GM19452 (cell line): Measurements from ENCODE around the gene CLEC9A.

Source experiments
- ATAC-seq: cut with Tn5 transposase; IDR thresholded peaks from one replicate; pipeline ENCODE4 v1.9.1; 2021; ENCODE audit not compliant: unreplicated experiment

CLEC9A gene

DNA sequence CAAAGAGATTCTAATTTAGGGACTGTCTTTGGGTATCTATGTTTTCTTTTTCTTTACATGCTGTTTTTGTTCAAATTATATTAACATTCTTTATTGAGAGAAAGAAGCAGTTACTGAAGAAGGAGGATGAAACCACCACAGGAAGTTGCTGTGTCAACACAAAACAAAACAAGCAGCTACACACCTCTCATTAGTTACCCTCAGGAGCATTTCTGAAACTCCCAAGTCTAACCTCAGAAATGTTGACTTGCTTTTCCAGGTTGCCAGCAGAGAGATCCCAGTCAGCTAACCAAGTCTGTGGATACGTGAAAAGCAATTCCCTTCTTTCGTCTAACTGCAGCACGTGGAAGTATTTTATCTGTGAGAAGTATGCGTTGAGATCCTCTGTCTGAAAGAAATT is 34.8 kb downstream of the CLEC9A start:
- no peak for ATAC-seq

DNA sequence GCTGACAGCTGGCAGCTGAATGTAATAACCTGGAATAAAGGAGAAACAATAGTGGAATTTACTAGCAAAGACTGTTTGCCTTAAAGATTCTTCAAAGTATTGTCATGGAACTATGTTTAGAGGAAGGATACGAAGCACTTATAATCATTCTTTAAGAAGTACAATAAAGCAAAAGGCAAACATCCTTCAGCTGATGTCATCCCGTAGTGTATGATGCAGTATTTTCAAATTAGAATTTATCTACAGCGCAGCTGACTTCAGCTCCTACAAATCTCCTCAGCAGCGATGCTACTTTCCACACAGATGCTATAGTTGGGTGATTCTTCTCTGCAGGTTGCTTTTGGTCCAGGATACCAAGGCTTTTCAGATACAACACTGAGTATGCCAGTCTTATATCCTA is 36.8 kb downstream of the CLEC9A start:
- ATAC-seq, result no peak

GRCh38 chr12:10067942-10068341 is 37.5 kb downstream of the CLEC9A start:
- ATAC-seq, result no peak

GRCh38 chr12:10068644-10069043 is 38.2 kb downstream of the CLEC9A start:
- no peak for ATAC-seq

DNA sequence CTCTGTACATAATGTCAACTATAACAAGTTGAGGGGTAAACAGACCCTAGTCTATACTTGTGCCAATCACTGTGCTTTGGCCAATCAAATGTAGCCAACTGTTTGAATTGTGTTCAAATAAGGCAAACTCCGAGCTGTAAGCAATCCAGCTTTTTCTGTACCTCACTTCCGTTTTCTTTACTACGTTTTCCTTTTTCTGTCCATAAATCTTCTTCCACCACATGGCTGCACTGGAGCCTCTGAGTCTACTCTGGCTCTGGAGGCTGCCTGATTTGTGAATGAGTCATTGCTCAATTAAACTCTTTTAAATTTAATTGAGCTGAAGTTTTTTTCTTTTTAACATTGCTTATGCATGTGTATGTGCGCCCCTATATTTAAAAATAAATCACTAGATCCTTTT is 38.6 kb downstream of the CLEC9A start:
- no peak for ATAC-seq

GRCh38 chr12:10069976-10070375 is 39.5 kb downstream of the CLEC9A start:
- ATAC-seq, result no peak

GRCh38 chr12:10070380-10070779 is 39.9 kb downstream of the CLEC9A start:
- ATAC-seq, result no peak

DNA sequence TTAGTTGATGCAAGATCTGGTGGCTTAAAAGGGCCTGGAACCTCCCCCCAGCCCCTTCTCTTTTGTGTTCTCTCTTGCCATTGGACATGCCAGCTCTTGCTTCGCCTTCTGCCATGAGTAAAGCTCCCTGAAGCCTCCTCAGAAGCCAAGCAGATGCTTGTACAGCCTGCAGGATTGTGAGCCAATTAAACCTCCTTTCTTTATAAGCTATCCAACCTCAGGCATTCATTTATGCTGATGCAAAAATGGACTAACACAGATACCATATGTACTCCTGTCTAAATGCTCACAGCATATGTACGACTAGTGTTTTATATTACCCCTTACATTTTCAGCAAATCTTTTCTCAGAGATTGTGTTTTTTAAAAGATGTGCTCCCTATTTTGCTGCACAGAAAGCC is 41.6 kb downstream of the CLEC9A start:
- no peak for ATAC-seq

- ATAC-seq, result no peak
Observed at GRCh38 chr12:10073261-10073660, 42.8 kb downstream of the CLEC9A start.

GRCh38 chr12:10075451-10075850 is 45.0 kb downstream of the CLEC9A start:
- ATAC-seq, result no peak

GRCh38 chr12:10082117-10082874 is 51.8 kb downstream of the CLEC9A start:
- no peak for ATAC-seq

DNA sequence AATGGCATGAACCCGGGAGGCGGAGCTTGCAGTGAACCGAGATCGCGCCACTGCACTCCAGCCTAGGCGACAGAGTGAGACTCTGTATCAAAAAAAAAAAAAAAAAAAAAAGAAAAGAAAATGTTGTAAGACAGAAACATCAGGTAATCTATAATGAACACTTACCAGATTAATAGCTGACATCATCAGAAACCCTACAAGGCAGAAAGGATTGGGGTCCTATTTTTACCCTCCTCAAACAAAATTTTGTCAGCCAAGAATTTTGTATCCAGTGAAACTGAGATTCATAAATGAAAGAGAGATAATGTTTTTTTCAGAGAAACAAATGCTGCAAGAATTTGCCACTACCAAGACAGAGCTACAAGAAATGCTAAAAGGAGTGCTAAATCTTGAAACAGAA is 54.3 kb downstream of the CLEC9A start:
- ATAC-seq, result no peak

- no peak for ATAC-seq
Observed at GRCh38 chr12:10086387-10086786, 55.9 kb downstream of the CLEC9A start.

DNA sequence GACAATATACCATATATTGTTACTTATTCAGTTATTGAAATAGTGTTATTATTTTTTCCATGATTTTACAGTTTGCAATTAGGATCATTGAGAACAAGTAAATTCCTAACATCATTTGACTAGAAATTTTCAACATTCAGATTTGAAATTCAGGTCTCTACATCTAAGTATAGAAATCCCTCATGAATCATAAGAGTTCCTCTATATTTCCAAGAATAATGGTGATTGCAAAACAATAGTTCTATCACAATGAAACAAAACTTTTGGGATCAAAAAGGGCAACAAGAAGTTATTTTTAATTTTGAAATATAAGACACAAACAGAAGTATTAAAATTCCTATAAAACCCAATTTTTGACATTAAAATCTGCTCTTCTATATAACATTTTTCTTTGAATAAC is 57.5 kb downstream of the CLEC9A start:
- ATAC-seq, result no peak

- no peak for ATAC-seq
Observed at GRCh38 chr12:10088955-10089900, 58.7 kb downstream of the CLEC9A start.

GRCh38 chr12:10094646-10095395 is 64.3 kb downstream of the CLEC9A start:
- ATAC-seq, result no peak

- no peak for ATAC-seq
Observed at GRCh38 chr12:10095971-10096370, 65.5 kb downstream of the CLEC9A start.

DNA sequence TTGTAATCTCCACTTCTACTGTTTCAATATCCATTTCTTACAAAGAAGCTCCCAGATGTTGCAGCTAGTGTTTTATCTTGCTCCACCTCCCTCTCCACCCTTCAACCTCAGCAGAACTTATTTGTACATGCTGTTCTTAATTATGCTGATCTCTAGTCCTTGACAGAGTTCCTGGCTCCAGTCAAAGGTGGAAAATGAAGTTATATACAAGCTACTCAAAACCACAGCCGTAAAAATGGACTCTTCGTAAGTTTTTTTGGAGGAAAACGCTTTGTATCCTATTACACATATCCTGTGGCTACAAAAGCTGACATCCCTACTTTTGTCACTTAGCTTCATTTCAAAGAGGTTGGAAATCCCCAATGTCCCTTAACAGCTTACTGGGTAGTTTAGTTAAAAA is 67.0 kb downstream of the CLEC9A start:
- ATAC-seq, result no peak

DNA sequence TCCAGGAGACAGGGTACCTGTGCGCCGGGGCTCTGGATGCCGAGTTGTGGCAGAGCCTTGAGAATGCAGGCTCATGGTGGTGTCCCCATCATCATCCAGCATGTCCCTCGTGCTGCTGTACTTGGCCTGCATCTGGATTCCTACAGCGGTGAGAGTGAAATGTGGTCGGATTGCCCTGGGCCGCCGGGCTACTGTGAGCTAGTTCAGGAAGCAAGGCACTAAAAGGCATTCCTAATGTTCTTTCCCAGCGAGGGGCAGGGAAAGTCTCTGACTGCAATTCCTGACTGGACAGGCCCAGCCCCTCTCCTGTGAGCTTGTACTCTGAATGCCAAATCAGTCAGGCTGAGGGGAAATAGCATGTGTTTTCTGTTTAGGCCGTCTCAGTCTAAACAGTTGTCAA is 68.3 kb downstream of the CLEC9A start, which contains the start of gene CLEC1A:
TSS of gene CLEC1A (minus strand) at position 195 of the 400 bp plus-strand sequence. CDS start at position 132, 63 bp downstream.
- ATAC-seq, result no peak

- no peak for ATAC-seq
Observed at GRCh38 chr12:10101042-10101579, 70.6 kb downstream of the CLEC9A start.

DNA sequence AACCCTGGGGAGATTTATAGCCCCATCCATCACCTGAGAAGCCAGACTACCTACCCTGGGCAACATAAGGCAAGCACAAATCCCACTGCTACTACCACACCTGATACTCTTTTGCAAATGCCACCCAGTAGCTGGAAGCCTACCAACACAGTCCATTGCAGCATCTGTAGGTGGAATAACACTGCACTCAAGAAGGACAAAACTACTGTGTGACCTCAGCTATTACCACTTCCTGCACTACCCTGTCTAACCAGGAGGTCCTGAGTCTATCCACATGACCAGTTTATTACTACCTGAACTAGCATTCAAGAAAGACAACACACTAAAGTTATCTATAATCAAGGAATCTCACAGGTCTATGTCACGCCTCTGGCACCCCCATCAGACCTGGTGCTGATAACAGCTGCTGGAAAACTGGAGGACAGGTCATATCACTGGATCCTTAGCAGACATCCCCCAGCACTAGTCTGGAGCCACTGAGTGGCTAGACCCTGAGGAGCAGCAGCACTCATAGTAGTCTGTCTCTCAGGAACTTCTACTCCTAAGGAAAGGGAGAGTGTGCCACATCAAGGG is 71.3 kb downstream of the CLEC9A start:
- ATAC-seq, result no peak
